SIG-M5 (cell line): ENCODE data around the gene CGB2.
"Not testable (repeated sequence)": the region's sequence is repeated elsewhere in the genome, so short reads cannot be mapped to it uniquely, and the experiment has no call there.

ENCODE experiments used
- DNase-seq: peaks from one replicate; lab custom pipeline; 2025; lab: John Stamatoyannopoulos, UW

Gene CGB2

GRCh38 chr19:49031642-49032301 is at the start of gene CGB2:
Gene CGB2, plus strand, starts transcription at chr19:49031890. Its CDS starts 206 bp downstream, at chr19:49032096.
- DNase-seq = not testable (repeated sequence)

GRCh38 chr19:48982280-48982679 is 49.4 kb upstream of the CGB2 start:
- DNase-seq = no peak

GRCh38 chr19:48985711-48986110 is 46.0 kb upstream of the CGB2 start:
- DNase-seq = no peak

DNA sequence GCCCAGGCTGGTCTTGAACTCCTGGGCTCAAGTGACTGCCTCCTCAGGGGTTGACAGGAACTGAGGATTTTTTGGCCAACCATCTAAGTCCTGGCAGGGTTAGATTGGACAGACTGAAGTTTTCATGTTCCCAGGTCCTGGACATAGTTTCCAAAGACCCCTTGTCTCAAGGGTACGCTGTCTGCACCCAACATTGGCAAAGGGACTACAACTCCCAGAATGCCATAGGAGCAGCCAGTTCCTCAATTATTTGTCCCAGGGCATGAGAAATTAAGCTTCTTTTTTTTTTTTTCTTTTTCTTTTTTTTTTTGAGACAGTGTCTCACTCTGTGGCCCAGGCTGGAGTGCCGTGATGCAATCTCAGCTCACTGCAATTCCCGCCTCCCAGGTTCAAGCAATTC is 45.5 kb upstream of the CGB2 start:
- no peak for DNase-seq

DNA sequence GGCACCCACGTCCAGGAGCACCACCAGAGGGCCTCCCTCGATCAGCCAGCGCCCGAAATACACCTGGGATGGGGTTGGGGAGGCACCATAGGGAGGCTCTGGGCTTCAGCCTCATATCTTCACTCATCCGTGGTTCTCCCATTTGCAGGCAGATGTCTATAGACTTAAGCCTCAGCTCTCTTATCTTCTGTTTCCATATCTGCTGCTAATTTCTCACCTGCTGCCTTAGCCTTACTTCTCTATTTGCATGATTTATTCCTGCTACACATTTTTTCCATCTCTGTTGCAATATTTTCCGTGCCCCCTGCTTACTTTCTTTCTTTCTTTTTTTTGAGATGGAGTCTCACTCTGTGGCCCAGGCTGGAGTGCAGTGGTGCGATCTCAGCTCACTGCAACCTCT is 44.4 kb upstream of the CGB2 start:
- no peak for DNase-seq

DNA sequence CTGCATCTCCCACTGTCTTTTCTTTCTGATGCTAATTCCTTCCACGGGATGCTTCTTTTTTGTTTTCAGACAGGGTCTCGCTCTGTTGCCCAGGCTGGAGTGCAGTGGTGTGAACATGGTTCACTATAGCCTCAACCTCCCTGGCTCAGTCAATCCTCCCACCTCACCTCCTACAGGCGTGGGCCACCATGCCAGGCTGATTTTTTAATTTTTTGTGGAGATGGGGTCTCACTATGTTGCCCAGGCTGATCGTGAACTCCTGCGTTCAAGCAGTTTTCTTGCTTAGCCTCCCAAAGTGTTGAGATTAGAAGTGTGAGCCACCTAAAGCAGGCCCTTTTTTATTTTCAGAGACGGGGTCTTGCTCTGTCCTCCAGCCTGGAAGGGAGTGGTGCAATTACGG is 43.4 kb upstream of the CGB2 start:
- no peak for DNase-seq

- no peak for DNase-seq
Observed at GRCh38 chr19:48988860-48989259, 42.8 kb upstream of the CGB2 start.

GRCh38 chr19:48989701-48990291 is 41.9 kb upstream of the CGB2 start:
- DNase-seq = no peak

DNA sequence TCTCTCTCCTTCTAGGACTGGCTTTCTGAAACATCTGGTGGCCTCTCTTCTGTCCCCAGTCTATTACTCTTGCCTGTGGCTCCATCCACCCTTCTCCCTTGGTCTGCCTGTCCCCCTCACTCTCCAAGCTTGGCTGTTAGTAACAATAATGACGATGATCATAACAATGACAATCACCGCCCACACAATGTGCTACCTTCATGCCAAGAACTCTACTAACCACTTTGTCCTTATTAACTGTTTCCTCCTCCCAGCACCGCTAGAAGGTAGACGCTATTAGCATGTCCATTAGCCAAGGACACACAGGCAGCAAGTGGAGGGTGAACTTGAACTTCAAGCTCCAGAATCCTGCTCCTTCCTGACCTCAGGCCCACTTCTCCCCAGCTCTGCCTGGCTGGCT is 41.3 kb upstream of the CGB2 start:
- no peak for DNase-seq

DNA sequence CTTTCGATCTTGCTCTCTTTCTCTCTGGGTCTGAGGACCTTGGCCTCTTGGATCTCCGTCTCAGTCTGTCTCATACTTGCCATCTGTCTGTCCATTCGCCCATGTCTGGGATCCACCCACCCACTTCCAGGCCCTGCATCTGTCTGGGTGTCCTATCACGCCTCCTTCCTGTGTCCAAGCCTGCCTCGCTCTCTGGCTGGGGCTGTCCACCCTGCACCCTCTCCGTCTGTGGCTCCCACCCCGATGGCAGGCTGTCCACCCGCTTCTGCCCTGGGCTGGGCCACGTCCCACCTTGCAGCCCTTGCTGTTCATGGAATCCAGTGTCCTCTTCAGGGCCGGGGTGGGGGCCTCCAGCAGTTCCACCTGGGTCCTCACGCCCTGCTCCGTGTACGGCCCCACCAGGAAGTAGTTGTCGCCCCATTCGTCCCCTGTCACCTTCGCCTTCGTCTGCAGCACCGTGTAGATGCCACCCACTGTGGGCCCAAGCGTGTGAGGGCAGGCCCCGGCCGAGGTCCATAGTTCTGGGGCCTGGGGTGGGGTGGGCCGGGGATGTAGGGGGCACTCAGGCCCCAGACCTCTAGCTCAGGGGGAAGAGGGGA is 40.6 kb upstream of the CGB2 start:
- DNase-seq = no peak

DNA sequence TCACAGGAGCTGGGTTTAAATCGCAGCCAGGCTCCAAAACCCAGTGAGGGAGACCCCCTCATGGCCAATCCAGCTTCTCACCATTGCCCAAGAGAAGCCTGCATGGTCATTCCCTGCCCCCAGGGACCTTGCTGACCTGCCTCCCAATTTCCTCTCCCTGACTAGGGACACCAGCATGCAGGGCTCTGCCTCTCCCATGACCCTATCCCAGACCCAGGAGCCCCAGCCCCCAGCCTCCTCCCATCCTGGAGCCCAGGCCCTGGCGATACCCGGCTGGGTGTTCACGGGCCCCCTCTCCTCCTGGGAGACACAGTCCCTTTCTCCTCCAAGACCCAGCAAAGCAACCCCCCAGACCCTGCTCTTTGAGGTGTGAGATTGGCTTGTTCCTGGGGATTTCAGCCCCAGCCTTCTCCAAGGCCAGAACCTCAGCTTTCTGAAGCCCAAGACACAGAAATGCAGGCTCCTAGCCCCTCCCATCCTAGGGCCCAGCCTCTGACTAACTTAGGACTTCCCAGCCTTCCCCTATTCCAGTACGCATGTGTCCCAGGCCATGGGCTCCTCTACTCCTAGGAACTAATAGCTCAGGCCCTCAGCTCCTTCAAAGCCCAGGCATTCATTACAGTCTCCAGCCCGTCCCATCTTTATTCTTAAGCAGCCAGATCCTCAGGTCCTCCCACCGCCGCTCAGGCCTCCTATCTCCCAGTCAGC is 39.7 kb upstream of the CGB2 start:
- no peak for DNase-seq

- no peak for DNase-seq
Observed at GRCh38 chr19:48992581-48993174, 39.0 kb upstream of the CGB2 start.

DNA sequence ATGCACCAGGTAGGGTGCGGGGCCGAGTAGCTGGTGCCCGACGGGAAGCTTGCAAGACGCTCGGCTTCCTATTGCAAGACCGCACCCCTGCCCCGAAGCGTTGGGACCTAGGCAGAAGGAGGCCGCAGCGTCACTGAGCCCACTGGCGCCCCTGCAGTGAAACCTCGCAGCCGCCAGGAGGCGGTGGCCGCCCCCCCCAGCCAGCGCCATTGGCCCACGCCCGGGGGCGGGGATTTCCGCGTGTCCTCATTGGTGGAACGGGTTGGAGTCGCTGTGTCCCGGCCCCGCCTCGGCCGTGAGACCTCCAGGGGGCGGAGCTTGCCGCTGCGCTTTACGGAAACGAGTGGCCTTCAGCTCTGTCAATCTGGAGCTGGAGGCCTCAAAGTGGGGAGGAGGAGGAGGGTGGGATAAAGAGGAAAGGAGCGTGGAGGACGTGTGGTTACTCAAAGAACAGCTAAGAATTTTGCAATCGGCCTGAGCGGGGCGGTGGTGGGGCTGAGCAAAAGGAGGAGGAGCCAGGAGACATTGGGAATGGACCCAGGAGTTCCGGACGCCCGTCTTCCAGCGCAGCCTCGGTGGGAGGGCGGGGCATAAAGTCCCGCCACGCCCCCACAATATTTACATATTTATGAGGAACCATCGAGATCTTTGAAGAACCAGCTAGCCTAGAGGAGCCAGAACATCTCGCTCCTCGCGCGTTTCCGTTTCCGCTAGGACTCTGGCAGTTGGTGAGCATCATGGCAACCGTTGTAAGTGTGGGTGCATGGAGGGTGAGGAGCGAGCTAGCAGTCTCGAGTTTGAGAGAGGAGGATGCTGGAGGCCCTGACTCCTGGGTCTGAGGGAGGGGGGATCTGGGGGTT is 38.3 kb upstream of the CGB2 start, which contains the start of the genes GYS1 and RUVBL2:
Gene GYS1, minus strand, starts transcription at position 135 of the 860 bp plus-strand sequence. CDS start 197 bp downstream, outside the sequence.
Gene RUVBL2, plus strand, starts transcription at position 713 of the 860 bp plus-strand sequence. Its CDS starts 25 bp downstream, at position 738.
- DNase-seq = peak; percentile 99

DNA sequence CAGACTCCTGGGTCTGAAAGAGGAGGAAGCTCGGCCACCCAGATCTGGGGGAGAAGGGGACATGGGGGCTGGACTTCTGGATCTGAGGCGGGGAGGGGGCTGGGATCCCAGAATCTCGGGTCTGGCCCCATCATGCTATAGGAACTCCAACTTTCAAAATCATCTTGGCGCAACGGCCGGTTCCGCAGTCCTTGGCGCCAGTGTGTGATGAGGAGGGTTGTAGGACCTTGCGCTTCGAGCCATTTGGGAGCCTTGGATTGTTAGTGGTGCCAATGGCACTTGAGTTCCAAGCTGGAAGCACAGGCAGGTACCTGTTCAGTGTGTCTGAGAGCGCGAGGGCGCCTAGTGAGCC is 37.7 kb upstream of the CGB2 start:
- DNase-seq = no peak

DNA sequence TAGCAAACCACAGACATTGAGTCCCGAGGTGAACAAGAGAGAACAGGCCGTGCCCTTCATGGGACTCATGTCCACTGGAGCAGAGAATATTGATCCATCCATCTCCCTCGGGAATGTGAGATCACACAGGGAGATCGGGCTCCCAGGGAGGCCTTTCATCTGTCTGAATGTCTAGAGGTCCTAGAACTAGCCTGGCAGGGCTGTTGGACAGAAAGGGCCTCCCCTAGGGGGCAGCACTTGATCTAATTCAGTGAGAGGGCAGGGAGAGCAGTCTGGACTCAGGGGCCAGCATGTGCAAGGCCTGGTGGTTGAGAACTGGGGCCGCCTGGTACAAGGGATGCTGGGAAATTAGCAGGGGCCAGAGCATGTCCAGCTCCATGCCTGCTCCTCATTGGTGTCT is 33.7 kb upstream of the CGB2 start:
- no peak for DNase-seq

DNA sequence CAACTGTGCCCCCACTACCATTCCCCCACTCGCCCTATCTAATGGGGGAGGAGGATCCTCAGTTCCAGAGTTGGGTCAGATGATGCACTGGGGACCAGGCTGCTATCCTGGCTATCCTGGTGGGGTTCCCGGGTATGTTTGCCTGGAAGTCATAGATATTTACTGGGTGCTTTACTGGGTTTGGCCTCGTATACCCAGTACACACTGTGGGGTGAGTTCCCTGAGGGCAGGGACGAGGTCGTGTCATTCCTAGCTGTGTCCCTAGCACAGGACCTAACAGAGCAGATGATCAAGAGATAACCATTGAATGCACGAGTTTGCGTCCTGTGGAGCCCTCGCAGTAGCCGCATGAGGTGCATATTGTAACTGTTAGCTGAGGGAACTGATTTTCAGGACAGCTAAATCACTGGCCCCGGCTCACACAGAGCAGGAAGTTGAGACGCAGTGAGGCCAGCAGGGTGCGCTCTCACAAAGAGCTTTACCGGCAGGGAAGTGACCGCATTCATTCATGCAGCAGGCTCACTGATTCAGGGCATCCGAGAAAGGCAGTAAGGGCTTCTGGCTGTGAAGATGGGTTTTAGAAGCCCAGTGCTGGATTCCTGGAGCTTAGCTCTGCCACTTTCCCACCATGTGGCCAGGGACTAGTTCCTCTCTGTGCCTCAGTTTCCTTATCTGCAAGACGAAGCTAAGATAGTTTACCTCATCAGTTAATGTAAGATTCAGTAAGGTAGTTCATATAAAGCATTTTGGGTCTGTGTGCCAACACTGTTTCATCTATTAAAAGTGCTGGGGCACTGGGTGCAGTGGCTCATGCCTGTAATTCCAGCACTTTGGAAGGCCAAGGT is 32.0 kb upstream of the CGB2 start:
- DNase-seq = no peak

- no peak for DNase-seq
Observed at GRCh38 chr19:49004133-49004532, 27.6 kb upstream of the CGB2 start.

DNA sequence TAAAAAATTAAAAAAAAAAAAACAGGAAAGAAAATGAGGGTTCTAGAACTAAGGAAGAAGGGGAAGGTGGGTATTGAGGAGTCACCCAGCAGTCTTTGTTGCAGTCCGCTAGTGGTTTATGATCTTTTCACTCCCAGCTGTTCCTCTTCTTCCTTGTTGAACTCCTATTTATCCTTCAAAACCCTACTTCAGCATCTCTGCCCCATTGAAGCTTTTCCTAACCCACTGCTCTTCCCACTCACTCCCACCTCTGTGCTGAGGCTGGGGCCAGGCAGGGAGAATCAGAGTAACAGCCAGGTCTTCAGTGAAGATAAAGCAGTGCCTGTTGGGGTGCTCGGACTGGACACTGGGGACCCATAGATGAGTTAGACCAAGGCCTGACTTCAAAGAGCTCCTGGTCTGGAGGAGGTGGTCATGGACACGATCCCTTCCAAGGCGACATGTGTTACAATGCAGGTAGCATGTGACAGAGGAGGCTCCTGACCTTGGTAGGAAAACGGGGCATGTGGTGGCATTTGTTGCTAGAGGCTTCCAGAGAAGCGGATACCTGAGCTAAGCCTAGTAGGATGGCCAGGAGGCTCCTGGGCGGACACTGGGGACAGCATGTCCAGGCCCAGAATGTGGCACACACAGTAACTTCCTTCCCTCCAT is 26.6 kb upstream of the CGB2 start:
- no peak for DNase-seq

GRCh38 chr19:49006905-49007304 is 24.8 kb upstream of the CGB2 start:
- no peak for DNase-seq

DNA sequence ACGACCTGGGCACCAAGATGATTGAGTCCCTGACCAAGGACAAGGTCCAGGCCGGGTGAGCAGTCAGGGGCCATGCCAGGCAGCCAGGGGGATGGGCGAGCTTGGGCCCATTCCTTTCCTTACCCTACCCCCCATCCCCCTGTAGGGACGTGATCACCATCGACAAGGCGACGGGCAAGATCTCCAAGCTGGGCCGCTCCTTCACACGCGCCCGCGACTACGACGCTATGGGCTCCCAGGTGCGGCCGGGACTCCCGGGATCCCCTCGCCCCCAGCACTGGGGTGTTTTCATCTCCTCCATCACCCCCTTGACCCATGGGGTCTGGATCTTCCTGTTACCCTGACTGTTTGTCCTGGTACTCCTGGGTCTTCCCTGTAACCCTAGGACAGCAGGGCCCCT is 21.9 kb upstream of the CGB2 start:
- no peak for DNase-seq
